Activated CD4-positive, alpha-beta memory T cell treated with anti-CD3 and anti-CD28 coated beads, Interleukin-2, amount 10 ng/mL, durations not matched to agents 7 days and 5 days (primary cell): ENCODE data around the gene SLC1A3. TPM values are rescaled to one million over a fixed set of nuclear protein-coding genes. Genes with fewer than 3 reads are reported as not detected.
"Not testable (repeated sequence)": the region's sequence is repeated elsewhere in the genome, so short reads cannot be mapped to it uniquely, and the experiment has no call there.

Experiments
- CTCF ChIA-PET: fragments of 350-600 bp; sonication (Branson Sonifier 250); formaldehyde crosslinking; loops from one replicate; lab custom pipeline; 2021; ENCODE audit warnings: antibody characterized with exemption, inconsistent platforms; lab: Charles Lee
- POLR2A ChIA-PET: fragments of 350-600 bp; sonication (Branson Sonifier 250); formaldehyde crosslinking; loops from one replicate; lab custom pipeline; 2021; ENCODE audit warnings: antibody characterized with exemption; lab: Charles Lee
- DNase-seq: peaks from one replicate; pipeline ENCODE4 v3.0.0-alpha.2; 2020
- H3K27ac Mint-ChIP-seq: one replicate; pipeline ENCODE4 v1.8.0; 2021; ENCODE audit warnings: mild to moderate bottlenecking, mixed read lengths
- H3K27me3 Mint-ChIP-seq: one replicate; pipeline ENCODE4 v1.8.0; 2021; ENCODE audit warnings: mixed read lengths
- H3K36me3 Mint-ChIP-seq: one replicate; pipeline ENCODE4 v1.8.0; 2021; ENCODE audit warnings: low read depth, mixed read lengths
- H3K4me1 Mint-ChIP-seq: one replicate; pipeline ENCODE4 v1.8.0; 2021; ENCODE audit warnings: mixed read lengths
- H3K4me3 Mint-ChIP-seq: one replicate; pipeline ENCODE4 v1.8.0; 2021; ENCODE audit warnings: mild to moderate bottlenecking, mixed read lengths
- H3K9me3 Mint-ChIP-seq: one replicate; pipeline ENCODE4 v1.8.0; 2021; ENCODE audit warnings: mixed read lengths
- total RNA-seq, 2 experiments: library from RNA; stranded (reverse); gene quantifications; one replicate each; pipeline ENCODE4 v1.2.3, GENCODE V29; 2021

SLC1A3 gene
- total RNA-seq, 2 experiments from 2014 or later = not detected

DNA sequence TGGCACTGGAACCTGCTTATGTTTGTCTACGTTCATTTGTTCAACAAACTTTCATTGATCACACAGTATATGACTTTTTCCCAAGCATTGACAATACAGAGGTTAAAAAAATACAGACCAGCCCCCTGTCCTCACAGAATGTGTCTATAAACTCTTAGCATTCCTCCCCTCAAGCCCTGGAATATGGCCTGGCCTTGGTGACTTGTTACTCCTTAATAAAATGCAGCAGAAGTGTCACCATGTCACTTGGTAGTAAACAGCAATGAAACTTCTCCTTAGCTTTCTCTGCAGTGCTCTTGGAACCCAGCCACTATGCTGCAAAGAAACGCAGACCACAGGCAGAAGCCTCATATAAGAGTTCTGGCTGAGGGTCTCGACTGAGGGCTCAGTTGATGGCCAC is 19.1 kb upstream of the SLC1A3 start:
- Mint-ChIP-seq H3K27ac (no peak overlapping the region), H3K27me3 (peaks cover 4% of the 10 kb centered on the region), H3K4me1 (no peaks in the 10 kb centered on the region), H3K4me3 (no peak overlapping the region), H3K36me3 (no peaks in the 10 kb centered on the region), H3K9me3 (no peaks in the 10 kb centered on the region)
- CTCF ChIA-PET = no interaction called here
- no peak for DNase-seq
- POLR2A ChIA-PET = no interaction called here

DNA sequence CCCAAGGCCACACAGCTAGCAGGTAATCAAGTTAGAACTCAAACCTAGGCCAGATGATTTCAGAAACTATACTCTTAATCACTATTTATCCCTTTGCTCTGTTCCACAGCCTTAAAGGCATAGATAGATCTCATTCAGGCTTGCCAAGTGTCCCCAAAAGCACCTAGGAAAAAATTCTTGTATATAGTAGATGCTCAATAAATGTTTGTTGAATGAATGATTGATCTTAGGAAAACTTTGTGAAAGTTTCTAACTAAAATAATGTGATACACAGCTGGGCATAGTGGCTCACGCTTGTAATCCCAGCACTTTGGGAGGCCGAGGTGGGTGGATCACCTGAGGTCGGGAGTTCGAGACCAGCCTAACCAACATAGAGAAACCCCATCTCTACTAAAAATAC is 16.7 kb upstream of the SLC1A3 start:
- H3K4me3 Mint-ChIP-seq, H3K4me1 Mint-ChIP-seq, H3K27ac Mint-ChIP-seq, H3K9me3 Mint-ChIP-seq, POLR2A ChIA-PET, CTCF ChIA-PET, H3K27me3 Mint-ChIP-seq, DNase-seq, H3K36me3 Mint-ChIP-seq: not testable (repeated sequence)

DNA sequence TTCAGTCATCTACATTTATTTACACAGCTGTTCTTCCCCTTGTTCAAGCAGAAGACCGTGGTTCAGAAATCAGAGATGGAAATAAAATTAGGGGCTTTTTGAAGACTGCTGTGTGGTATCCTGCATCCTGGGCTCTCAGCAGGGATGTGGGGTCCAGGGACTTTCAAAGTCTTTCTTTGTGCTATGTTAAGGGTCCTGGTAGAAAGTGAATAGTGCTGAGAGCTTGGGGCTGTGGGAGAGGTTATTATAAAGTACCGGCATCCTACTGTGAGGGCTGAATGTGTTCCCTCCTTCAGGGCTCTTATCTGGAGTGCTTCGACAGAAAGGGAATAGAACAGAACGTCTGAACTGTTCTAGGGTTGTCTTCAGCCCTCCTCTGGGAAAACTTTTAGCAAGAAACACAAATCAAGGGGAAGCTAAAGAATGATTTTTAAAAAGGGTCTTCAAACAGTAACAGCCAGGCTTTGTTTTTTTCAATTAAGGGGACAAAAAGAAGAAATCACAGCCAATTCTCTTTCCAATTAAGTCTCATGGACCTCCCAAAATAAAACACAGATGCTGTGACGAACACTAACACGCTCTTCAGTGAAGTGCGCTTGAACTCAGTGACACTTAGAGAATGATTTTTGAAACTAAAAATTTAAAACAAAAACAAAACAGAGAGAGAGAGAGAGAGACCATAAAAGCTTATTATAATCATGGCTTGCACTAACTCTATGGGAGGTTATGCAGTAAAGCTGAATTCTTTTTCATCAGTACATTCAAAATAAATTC is 15.7 kb upstream of the SLC1A3 start:
- Mint-ChIP-seq H3K36me3 (no peaks in the 10 kb centered on the region), H3K4me3 (no peak overlapping the region), H3K9me3 (no peaks in the 10 kb centered on the region), H3K27me3 (peaks cover 3% of the 10 kb centered on the region), H3K27ac (no peak overlapping the region), H3K4me1 (no peaks in the 10 kb centered on the region)
- no peak for DNase-seq
- POLR2A ChIA-PET = no interaction called here
- CTCF ChIA-PET = interaction anchor here (0.5 kb wide), 1 partner anchor 26 kb away, joined by 3 read pairs; no protein-coding TSS in a partner anchor

DNA sequence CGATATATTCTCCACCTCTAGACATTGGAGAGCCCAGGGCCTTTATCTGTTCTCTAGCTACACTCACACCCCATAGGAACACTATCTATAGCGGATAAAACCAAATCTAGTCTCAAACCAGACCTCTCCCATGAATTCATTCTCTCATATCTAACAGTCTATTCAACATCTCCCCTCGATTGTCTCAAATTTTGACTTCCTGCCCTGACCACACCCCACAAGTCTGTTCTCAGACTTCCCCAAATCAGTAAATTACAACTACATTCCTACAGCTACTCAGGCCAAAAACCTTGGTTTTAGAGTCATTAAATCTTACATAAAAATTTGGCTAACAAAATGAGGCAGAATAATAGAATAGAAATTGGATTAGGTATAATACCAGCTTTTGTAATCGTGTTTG is 12.5 kb upstream of the SLC1A3 start:
- no peak for DNase-seq

DNA sequence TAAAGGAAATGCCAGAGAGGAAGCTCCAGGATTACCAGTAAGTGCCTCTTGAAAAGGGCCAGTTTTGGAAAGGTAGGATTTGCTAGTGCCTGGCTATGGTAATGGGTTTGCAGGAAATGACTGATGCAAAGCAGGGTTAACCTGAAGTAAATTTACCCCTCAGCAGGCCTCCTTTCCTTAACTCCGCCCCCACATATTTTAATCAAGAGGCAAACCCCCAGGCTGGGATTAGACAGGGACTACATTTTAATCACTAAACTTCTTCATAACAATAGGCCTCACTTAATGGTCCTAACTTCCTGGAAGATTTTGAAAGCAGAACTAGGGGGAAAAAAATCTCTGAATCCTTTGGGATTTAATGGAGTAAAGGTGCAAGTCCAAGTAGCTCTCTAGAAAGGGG is 10.2 kb upstream of the SLC1A3 start:
- POLR2A ChIA-PET = no interaction called here
- DNase-seq = no peak
- Mint-ChIP-seq H3K27me3 (peaks cover 3% of the 10 kb centered on the region), H3K9me3 (no peaks in the 10 kb centered on the region), H3K4me3 (no peak overlapping the region), H3K4me1 (no peaks in the 10 kb centered on the region), H3K27ac (no peak overlapping the region), H3K36me3 (no peaks in the 10 kb centered on the region)
- CTCF ChIA-PET = no interaction called here

More for the DNA sequence above, 12.5 kb upstream of the SLC1A3 start:
- POLR2A ChIA-PET = no interaction called here
- H3K4me1 Mint-ChIP-seq = no peaks in the 10 kb centered on the region
- H3K4me3 Mint-ChIP-seq = no peak overlapping the region
- no peaks in the 10 kb centered on the region for H3K9me3 Mint-ChIP-seq
- peaks cover 3% of the 10 kb centered on the region for H3K27me3 Mint-ChIP-seq
- H3K27ac Mint-ChIP-seq = no peak overlapping the region
- CTCF ChIA-PET = no interaction called here
- H3K36me3 Mint-ChIP-seq = no peaks in the 10 kb centered on the region

DNA sequence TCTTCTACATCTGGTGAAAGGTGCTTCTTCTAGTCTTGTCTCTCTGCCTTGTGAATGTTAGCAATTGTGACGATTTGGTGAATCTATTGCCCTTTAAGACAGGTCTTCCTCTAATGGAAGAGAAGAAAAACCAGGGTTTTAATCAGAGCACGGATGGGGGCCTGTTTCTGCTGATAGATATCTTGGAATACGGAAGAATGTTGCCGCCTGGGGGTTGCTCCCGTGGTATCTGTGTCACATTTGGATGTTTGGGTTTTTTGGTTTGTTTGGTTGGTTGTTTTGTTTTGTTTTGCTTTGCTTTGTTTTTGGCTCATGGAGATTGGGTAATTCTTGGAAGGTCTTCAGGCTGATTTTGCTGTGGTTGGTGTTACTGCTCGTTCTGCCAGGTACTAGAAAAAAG is 9.7 kb upstream of the SLC1A3 start:
- H3K4me3 Mint-ChIP-seq = no peak overlapping the region
- DNase-seq = no peak
- POLR2A ChIA-PET = no interaction called here
- CTCF ChIA-PET = no interaction called here
- H3K27me3 Mint-ChIP-seq = peaks cover 3% of the 10 kb centered on the region
- no peaks in the 10 kb centered on the region for H3K9me3 Mint-ChIP-seq
- no peak overlapping the region for H3K27ac Mint-ChIP-seq
- no peaks in the 10 kb centered on the region for H3K4me1 Mint-ChIP-seq
- H3K36me3 Mint-ChIP-seq = no peaks in the 10 kb centered on the region

DNA sequence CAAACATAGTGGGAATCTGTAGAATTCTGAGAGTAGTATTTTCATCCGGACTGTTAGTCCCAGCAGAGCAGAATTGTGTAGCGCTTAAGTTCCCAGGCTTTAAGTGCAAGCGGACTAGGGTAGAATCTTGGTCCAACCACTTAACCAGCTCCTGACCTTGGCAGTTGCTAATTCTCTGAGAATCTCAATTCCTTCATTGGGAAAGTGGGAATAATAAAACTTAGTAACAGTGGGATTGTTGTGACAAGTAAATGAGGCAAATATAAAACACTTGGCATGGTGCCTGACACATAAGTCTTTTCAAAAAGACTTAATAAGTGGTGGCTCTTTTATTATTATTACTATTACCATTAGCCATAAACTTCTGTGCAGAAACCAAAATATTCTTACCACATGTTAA is 8.4 kb upstream of the SLC1A3 start:
- POLR2A ChIA-PET = no interaction called here
- Mint-ChIP-seq H3K36me3 (no peaks in the 10 kb centered on the region), H3K27me3 (peaks cover 4% of the 10 kb centered on the region), H3K27ac (no peak overlapping the region), H3K4me1 (no peaks in the 10 kb centered on the region), H3K4me3 (no peak overlapping the region), H3K9me3 (no peaks in the 10 kb centered on the region)
- CTCF ChIA-PET = no interaction called here
- no peak for DNase-seq

DNA sequence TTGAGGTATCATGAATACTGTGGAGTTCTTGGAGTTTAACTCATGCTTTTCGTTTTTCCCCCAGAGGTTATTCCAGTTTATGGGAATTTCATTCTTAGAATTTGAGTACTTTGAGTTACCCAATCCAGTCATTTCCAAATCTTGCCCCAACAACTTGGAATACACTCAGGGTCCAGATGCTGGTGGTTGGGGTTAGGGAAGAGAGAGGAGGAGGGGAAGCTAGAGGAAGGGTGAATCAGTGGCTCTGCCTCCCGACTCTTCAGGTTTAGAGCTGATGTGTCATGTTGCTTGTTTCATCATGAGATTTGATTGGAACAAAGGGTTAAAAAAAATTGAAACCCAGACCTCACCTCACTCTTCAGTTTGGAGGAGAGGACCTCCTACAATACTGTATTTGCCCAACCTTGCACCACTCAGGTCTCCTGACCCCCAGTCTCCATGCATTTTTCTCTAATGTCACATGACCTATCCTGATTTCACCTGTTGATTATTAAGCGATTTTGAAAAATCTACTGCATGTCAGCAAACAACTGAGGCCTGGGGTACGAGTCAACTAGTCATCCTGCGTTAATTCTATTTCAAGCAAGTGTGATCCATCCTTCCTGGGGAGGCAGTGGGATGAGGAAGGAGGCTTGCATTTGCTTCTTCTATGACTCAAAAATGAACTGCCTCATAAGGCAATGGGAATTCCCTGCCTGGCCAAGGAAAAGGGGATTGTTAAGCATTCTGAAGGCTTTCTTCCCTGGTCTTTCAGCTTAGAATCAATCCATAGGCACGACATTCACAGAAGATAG is 6.2 kb upstream of the SLC1A3 start:
- Mint-ChIP-seq H3K4me1 (no peaks in the 10 kb centered on the region), H3K27ac (no peak overlapping the region), H3K4me3 (no peak overlapping the region), H3K36me3 (no peaks in the 10 kb centered on the region), H3K27me3 (peaks cover 18% of the 10 kb centered on the region), H3K9me3 (no peaks in the 10 kb centered on the region)
- no peak for DNase-seq
- CTCF ChIA-PET = no interaction called here
- POLR2A ChIA-PET = no interaction called here

DNA sequence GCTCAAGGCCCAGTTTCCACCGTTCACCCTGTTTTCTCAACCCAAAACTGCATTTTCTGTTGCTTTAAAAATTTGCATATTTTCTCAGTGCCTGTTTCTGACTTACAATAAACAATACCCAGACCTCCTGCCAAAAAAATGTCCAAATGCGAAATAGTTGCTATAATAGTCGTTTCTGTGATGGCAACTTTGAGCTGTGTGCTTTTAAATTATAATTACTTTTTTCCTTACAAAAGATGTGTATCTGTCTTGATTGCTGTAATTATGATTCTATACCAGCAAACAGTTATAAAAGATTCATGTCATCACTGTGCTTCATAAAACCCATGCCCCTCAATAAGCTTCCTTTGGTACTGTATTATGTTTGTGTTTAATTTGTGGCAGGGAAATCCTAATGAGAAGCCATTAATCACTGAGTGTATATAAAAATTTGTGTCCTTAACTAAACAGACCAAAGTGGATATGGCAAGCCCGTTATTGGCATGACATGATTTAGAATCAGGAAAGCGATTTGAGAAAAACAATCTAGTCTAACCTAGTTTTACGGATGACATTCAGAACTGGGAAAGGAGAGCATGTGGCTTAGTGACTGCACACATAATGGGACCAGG is 5.4 kb upstream of the SLC1A3 start:
- DNase-seq = no peak
- Mint-ChIP-seq H3K27me3 (peaks cover 24% of the 10 kb centered on the region), H3K9me3 (no peaks in the 10 kb centered on the region), H3K27ac (no peak overlapping the region), H3K4me3 (no peak overlapping the region), H3K36me3 (no peaks in the 10 kb centered on the region), H3K4me1 (peaks cover 4% of the 10 kb centered on the region)
- CTCF ChIA-PET = no interaction called here
- POLR2A ChIA-PET = no interaction called here

DNA sequence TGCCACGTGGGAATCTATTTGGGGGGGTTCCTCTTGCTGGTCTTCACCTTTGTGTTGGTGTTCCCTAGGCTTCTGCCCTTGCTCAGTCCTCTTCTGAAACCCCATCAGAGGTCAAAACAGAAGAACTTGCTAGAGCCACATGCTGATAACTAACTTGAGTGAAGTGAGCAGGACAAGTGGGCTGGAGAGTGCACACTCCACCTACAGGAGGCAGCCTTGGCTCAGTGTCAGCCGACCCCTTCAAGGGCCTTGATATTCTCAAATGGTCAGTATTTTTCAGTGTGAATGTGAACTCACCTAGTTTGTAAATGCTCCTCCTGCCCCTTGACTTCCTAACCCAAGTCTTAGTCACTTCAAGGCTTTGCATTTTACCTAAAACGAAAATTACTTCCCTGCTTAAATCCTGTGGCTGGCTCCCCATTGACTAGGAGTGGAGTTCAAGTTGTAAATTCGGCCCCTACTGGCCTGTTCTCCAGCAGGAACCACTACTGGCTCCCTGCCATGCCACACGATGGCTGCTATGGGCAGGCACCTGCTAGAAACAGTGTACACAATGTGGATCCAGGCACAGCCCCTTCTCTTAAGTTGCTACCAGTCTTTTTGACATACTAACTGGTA is 3.6 kb upstream of the SLC1A3 start:
- Mint-ChIP-seq H3K27ac (no peak overlapping the region), H3K4me3 (no peak overlapping the region), H3K9me3 (no peaks in the 10 kb centered on the region), H3K4me1 (peaks cover 17% of the 10 kb centered on the region), H3K27me3 (peaks cover 40% of the 10 kb centered on the region), H3K36me3 (no peaks in the 10 kb centered on the region)
- ChIA-PET POLR2A (no interaction called here), CTCF (no interaction called here)
- no peak for DNase-seq

DNA sequence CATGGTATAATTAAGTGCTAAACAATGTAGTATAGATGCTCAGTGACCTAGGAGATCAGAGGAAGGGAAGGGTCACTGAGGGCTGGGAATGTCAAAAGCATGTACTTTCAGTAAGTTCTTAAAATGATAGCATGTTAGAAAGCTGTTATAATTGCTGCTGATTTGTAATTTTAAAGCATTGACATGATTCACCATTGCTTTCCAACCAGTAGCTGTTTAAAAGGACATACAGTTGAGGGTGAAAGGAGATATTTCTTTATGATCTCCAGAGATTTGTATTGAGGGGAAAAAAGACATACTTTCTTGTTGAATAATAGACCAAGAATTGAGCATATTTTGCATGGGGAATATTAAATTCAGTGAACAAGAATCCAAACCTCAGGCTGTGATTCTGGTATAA is 1.2 kb upstream of the SLC1A3 start:
- Mint-ChIP-seq H3K9me3 (no peaks in the 10 kb centered on the region), H3K27ac (no peak overlapping the region), H3K4me1 (peaks cover 17% of the 10 kb centered on the region), H3K27me3 (peaks cover 56% of the 10 kb centered on the region), H3K4me3 (no peak overlapping the region), H3K36me3 (no peaks in the 10 kb centered on the region)
- no peak for DNase-seq
- ChIA-PET POLR2A (interaction anchor here (0.6 kb wide), 1 partner anchor 454 kb away, joined by 3 read pairs; the partner anchor contains the start of gene LMBRD2), CTCF (no interaction called here)

DNA sequence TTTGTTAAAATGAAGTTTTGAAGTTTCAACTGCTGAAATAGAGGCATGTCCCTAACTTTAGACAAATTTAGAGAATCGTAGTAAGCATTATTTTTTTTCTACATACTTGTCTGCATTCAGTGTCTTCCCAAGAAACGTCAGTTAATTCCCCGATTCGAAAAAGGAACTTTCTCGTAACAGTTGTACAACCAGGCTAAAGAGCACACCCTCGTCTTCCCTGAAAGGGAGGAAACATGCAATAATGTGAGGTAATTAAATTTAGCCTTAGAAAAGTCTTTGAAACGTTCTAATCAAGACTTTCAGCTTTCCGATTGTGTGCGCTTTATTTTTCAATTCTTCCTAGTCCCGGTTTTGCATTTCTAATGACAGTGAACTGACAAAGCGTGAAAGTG is 374 bp upstream of the SLC1A3 start:
- H3K9me3 Mint-ChIP-seq = no peaks in the 10 kb centered on the region
- H3K4me1 Mint-ChIP-seq = peaks cover 17% of the 10 kb centered on the region
- H3K27me3 Mint-ChIP-seq = peaks cover 60% of the 10 kb centered on the region
- H3K27ac Mint-ChIP-seq = no peak overlapping the region
- H3K36me3 Mint-ChIP-seq = no peaks in the 10 kb centered on the region
- DNase-seq = no peak
- H3K4me3 Mint-ChIP-seq = peak overlapping the region; percentile 61
- CTCF ChIA-PET = no interaction called here
- POLR2A ChIA-PET = no interaction called here

DNA sequence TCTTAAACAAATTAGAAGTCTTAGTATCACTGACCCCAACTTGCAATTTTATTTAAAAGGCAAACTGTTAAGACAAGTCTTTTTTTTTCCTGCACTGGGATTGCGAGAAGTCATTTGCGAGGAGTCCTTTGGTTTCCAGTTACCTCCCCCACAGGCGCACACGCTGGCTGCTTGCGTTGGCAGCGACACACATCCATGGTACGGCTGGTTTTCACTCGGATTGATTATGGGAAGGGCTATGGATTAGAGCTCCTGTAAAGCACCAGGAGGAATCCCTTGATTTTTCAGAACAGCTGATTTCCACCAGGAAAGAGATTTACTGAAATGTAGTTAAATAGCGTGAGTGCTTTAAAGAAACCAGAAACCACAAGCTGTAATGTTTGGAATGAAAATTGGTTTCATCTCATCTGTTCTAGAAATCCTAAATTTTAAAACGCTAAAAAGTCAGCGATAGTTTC is 737 bp downstream of the SLC1A3 start:
- peak overlapping the region; percentile 61 for H3K4me3 Mint-ChIP-seq
- no peak for DNase-seq

More for the DNA sequence above, 737 bp downstream of the SLC1A3 start:
- Mint-ChIP-seq H3K27me3 (peaks cover 62% of the 10 kb centered on the region), H3K36me3 (no peaks in the 10 kb centered on the region), H3K4me1 (peaks cover 17% of the 10 kb centered on the region), H3K27ac (no peak overlapping the region), H3K9me3 (no peaks in the 10 kb centered on the region)
- ChIA-PET POLR2A (no interaction called here), CTCF (interaction anchor here (0.8 kb wide), 1 partner anchor 83 kb away, joined by 3 read pairs; no protein-coding TSS in a partner anchor)
